NCI-H146 (cell line): Measurements from ENCODE around the gene YIF1A.
A peak's percentile ranks its signal among the peaks of the same experiment; 100 is the strongest.
"Not testable (repeated sequence)": the region's sequence is repeated elsewhere in the genome, so short reads cannot be mapped to it uniquely, and the experiment has no call there.

ENCODE experiments used
- DNase-seq: peaks from one replicate; lab custom pipeline; 2025; lab: John Stamatoyannopoulos, UW

Gene YIF1A

GRCh38 chr11:66286699-66287098 lies 2.2 kb downstream of the YIF1A start:
- DNase-seq = no peak

DNA sequence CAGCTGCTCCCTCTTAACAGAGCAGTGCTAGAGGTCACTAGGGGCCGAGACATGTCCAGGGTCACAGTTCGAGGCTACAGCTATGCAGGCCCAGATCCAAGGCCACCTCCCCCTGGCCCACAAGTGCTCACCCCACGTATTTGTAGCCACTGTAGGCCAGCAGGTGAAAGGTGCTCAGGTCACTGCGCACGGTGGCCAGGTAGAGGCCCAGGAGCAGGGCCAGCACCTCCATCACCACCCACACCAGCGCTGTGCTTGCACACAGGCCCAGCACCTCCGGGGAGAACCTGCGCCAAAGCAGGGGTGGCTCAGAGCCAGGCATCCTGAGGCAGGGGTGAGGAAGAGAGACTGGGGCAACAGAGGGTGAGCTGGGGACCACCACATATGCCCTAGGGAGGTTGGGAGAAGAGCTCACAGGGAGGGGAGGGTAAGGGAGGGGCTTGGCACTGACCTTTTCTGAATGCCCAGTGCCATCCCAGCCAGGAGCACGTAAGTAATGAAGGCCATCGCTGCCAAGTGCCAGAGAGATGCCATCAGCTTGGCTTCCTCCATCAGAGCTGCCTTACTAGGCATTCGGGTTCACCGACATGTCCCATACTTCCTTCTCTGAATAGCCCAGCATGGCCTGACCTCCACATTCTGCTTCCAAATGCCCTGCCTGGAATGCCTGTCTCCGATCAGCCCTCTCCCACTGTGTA lies 3.5 kb downstream of the YIF1A start:
- DNase-seq = no peak

GRCh38 chr11:66284526-66285078 lies 4.3 kb downstream of the YIF1A start:
- DNase-seq = no peak

- no peak for DNase-seq
Measured at GRCh38 chr11:66283461-66284105, 5.4 kb downstream of the YIF1A start.

- peak; percentile 98 for DNase-seq
Measured at GRCh38 chr11:66282468-66283455, 6.2 kb downstream of the YIF1A start.

DNA sequence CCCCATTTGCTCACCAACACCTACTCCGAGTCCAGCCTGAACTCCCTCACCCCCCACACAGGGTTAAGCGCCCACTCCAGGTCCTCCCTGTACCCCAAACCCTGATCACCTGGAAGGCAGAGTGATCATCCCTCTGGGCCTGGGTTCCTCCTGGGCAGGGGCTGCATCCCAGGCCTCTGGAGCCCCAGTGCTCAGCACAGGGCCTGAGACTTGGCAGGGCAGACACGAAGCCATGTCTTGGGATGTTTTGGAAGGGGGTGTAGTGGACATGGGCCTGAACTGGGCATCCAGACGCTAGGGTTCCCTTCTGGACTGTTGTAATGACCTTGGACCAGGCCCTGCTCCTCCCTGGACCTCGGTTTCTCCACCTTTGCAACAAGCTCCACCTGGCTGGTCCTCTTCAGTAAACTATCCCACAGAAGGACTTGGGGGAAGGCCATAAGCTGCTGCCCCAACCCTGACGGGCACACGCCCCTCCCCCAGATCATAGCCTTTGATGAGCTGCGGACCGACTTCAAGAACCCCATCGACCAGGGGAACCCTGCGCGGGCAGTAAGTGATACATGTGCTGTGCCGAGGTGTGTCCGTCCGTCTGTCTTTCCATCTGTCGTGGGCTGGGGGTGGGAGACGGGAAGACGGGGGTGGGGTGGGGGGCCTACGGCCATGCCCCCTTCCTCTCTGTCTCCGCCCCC lies 7.0 kb downstream of the YIF1A start:
- DNase-seq = no peak

DNA sequence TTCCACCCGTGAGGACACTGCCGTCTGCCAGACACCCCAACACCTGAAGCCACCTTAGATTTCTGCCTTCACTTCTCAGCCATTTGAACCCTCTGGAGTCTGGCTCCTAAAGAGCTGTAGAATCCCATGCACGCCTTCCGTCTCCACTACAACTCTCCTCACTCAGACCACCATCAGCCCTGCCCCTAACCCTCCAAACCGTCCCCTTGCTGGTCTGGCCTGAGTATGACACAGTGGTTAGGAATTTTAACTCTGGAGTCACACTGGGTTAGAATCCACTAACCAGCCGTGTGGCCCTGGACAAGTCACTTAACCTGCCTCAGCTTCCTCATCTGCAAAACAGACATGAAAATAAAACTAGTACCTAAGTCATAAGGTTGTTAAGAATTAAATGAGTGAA lies 7.9 kb downstream of the YIF1A start:
- no peak for DNase-seq

DNA sequence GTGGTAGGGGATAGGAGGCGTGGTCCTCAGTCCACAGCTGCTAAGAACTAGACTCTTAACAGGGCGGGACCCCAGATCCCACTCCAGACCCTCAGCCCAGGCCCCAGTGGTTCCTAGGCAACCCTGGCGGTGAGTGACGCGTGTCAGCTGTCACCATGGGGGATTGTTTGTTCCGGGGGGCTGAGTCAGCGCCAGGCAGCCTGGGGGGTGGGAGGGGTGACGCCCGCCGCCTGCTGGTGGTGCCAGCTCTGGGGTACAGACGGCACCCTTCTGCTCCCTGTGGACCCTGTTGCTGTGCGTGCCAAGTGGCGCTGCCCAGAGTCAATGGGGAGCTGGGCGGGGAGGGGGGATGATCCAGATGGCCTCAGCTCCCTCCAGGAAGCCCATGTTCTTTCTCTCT lies 8.5 kb downstream of the YIF1A start:
- no peak for DNase-seq

DNA sequence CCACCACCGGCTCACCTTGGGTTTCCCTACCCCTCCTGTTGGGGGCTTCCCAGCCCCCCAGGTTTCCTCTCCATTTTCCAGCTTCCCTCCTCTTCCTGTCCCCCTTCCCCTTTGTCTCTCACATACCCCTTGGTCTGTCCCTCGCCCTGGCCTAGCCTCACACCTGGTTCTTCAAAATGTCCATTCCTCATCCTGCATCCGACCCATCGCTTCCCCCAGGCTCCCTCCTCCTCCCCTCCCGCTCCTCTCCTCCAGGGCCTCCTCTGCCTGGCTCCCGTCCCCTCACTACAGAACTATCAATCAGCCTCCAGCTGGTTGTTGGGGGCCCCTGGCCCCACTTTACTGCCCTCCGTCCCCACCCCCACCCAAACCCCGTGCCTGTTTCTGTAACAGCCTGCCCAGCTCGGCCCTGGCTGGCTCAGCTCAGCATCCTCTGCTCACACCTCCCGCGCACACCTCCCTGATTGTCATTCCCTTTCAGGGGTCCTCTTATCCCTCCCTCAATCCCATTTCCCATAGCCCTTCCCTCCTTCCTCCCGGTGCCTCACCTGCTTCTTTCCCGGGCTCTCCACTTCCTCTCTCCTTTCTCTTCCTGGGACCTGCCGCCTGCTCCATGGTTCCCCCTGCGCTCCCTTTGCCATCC lies 9.7 kb downstream of the YIF1A start:
- DNase-seq = no peak

DNA sequence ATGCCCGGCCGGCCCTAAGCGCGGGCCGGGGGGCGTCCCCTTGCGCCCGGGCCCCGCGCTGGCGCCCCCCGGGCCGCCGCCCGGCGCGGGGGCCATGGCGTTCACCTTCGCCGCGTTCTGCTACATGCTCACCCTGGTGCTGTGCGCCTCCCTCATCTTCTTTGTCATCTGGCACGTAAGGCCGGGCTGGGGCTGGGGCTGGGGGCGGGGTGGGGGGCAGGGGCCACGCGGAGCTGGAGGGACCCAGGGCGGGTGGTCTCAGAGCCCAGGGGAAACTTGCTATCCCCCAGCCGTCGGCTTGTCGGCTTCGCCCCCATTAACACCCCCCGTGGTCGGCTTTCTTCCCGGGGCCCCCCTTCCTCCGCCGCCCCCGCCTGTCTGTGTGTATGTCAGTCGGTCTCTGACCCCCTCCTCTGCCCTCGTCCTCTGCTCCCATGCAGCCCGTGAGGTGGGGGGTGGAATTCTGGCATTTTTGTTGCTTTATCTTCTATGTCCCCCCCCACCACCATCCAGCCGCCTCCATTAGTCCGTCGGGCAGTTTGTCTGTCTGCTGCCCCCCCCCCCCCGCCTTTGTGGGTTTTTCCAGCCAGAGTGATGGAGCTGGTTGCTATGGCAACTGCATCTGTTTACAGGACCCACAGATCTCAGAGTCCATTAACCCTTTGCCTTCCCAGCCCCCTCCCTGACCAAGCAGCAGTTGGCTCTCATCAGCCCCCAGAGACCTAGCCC lies 10.4 kb downstream of the YIF1A start:
- peak; percentile 49 for DNase-seq

GRCh38 chr11:66277471-66278362 lies 11.2 kb downstream of the YIF1A start, which contains the start of gene CNIH2:
Gene CNIH2, plus strand, starts transcription at chr11:66278175. Its CDS starts 282 bp downstream, at chr11:66278457.
- peak; percentile 62 for DNase-seq

DNA sequence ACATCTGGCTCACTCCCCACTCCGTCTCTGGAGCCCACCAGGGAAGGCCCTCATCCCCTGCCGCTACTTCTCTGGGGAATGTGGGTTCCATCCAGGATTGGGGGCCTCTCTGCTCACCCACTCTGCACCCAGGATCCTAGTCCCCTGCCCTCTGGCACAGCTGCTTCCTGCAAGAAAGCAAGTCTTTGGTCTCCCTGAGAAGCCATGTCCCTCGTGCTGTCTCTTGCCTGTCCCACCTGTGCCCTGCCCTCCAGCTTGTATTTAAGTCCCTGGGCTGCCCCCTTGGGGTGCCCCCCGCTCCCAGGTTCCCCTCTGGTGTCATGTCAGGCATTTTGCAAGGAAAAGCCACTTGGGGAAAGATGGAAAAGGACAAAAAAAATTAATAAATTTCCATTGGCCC lies 11.9 kb downstream of the YIF1A start:
- not testable (repeated sequence) for DNase-seq

GRCh38 chr11:66276619-66277018 lies 12.3 kb downstream of the YIF1A start:
- not testable (repeated sequence) for DNase-seq

DNA sequence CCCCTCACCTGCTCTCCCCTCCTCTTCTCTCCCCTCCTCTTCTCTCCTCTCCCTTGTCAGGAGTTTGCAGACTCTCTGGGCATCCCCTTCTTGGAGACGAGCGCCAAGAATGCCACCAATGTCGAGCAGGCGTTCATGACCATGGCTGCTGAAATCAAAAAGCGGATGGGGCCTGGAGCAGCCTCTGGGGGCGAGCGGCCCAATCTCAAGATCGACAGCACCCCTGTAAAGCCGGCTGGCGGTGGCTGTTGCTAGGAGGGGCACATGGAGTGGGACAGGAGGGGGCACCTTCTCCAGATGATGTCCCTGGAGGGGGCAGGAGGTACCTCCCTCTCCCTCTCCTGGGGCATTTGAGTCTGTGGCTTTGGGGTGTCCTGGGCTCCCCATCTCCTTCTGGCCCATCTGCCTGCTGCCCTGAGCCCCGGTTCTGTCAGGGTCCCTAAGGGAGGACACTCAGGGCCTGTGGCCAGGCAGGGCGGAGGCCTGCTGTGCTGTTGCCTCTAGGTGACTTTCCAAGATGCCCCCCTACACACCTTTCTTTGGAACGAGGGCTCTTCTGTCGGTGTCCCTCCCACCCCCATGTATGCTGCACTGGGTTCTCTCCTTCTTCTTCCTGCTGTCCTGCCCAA lies 12.8 kb downstream of the YIF1A start:
- DNase-seq = no peak

- no peak for DNase-seq
Measured at GRCh38 chr11:66275396-66275795, 13.5 kb downstream of the YIF1A start.

DNA sequence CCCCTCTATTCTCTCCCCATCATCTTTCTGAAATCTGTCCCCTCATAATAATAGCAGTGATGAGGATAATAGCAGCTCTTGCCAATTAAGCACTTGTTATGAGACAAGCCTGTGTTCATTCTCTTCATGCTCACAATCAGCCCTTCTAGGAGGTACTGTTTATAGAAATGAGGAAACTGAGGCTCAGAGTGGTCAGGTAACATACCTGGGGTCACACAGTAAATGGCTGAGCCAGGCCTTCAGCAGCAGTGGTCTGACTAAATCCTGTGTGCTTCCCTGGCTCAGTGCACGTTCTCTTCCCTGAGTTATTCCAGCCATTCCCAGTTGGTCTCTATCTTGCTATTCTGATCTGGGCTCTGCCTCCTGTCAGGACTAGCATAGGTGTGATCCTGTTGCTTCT lies 14.7 kb downstream of the YIF1A start:
- no peak for DNase-seq

GRCh38 chr11:66272596-66272995 lies 16.3 kb downstream of the YIF1A start:
- DNase-seq = no peak

DNA sequence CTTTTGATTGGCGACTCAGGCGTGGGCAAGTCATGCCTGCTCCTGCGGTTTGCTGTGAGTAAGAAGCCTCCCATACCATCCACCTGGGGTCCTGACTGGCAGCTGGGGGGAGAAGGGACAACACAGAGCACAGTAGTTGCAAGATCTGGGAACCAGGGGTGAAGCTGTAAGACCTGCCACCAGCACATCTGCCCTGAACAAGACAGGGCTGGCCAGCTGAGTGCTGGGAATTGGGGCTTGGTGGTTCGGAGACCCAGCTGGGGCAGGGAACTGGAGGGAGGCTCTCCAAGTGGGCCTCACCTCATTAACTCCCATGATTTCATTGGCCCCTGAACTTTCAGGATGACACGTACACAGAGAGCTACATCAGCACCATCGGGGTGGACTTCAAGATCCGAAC lies 17.1 kb downstream of the YIF1A start:
- no peak for DNase-seq
